Activated CD8-positive, alpha-beta memory T cell treated with anti-CD3 and anti-CD28 coated beads for 48 hours (primary cell): Measurements from ENCODE around the gene RCSD1.
"Not testable (repeated sequence)": the region's sequence is repeated elsewhere in the genome, so short reads cannot be mapped to it uniquely, and the experiment has no call there.

ENCODE experiments used
- DNase-seq, 3 experiments: peaks; one replicate each; pipeline ENCODE4 v3.0.0-alpha.2; 2020; ENCODE audit warnings: low read depth in 2 of 3, low spot score in 2 of 3

RCSD1 gene

GRCh38 chr1:167711797-167712196 is 81.8 kb downstream of the RCSD1 start:
- no peak for DNase-seq

GRCh38 chr1:167713330-167714081 is 83.5 kb downstream of the RCSD1 start:
- peak in 1 of 3 experiments; percentile 27 for DNase-seq

GRCh38 chr1:167714098-167714438 is 84.0 kb downstream of the RCSD1 start:
- no peak for DNase-seq

- peak; percentile 76 to 100 (median 98) for DNase-seq
Observed at GRCh38 chr1:167714439-167715156, 84.6 kb downstream of the RCSD1 start.

- peak; percentile 74 to 95 (median 88) for DNase-seq
Observed at GRCh38 chr1:167715157-167715999, 85.3 kb downstream of the RCSD1 start.

- DNase-seq, result no peak
Observed at GRCh38 chr1:167716000-167716271, 85.9 kb downstream of the RCSD1 start.

- no peak for DNase-seq
Observed at GRCh38 chr1:167717351-167717750, 87.3 kb downstream of the RCSD1 start.

- DNase-seq, result no peak
Observed at GRCh38 chr1:167718914-167719691, 89.1 kb downstream of the RCSD1 start.

- not testable (repeated sequence) for DNase-seq
Observed at GRCh38 chr1:167719715-167720421, 89.8 kb downstream of the RCSD1 start.

GRCh38 chr1:167720965-167721616 is 91.1 kb downstream of the RCSD1 start:
- DNase-seq, result no peak

GRCh38 chr1:167721617-167722151 is 91.7 kb downstream of the RCSD1 start, which contains the start of gene MPZL1:
Gene MPZL1, plus strand, starts transcription at chr1:167721982. Its CDS starts 170 bp downstream, at chr1:167722152.
- peak; percentile 82 to 97 (median 93) for DNase-seq

- no peak for DNase-seq
Observed at GRCh38 chr1:167722152-167722869, 92.3 kb downstream of the RCSD1 start.

GRCh38 chr1:167722870-167723251 is 92.8 kb downstream of the RCSD1 start:
- no peak for DNase-seq

- no peak for DNase-seq
Observed at GRCh38 chr1:167723707-167724323, 93.8 kb downstream of the RCSD1 start.

GRCh38 chr1:167726008-167726407 is 96.0 kb downstream of the RCSD1 start:
- no peak for DNase-seq

- DNase-seq, result no peak
Observed at GRCh38 chr1:167728818-167729410, 98.9 kb downstream of the RCSD1 start.

GRCh38 chr1:167734227-167734626 is 104.2 kb downstream of the RCSD1 start:
- no peak for DNase-seq

GRCh38 chr1:167734841-167735240 is 104.8 kb downstream of the RCSD1 start:
- DNase-seq, result no peak
